ENCODE results near the gene PPP3R1. TPM values are rescaled to one million over a fixed set of nuclear protein-coding genes. Genes with fewer than 3 reads are reported as not detected.

PPP3R1 gene
- total RNA-seq, 1 donor from 2014 or later = 56.4 TPM

- Mint-ChIP-seq H3K36me3 (ENCODE audit: low read depth) (no peaks in the 10 kb centered on the region), H3K9me3 (no peaks in the 10 kb centered on the region), H3K27me3 (ENCODE audit: low read depth) (no peaks in the 10 kb centered on the region), H3K4me3 (no peak overlapping the region), H3K4me1 (no peaks in the 10 kb centered on the region), H3K27ac (ENCODE audit: unreplicated experiment) (no peak overlapping the region)
- no peak for DNase-seq (ENCODE audit: low read depth, low spot score)
- no peak for TF ChIP-seq CTCF (conservative IDR thresholded peaks at IDR 0.05)
Observed at GRCh38 chr2:68263632-68264031, 11.3 kb upstream of the PPP3R1 start.

DNA sequence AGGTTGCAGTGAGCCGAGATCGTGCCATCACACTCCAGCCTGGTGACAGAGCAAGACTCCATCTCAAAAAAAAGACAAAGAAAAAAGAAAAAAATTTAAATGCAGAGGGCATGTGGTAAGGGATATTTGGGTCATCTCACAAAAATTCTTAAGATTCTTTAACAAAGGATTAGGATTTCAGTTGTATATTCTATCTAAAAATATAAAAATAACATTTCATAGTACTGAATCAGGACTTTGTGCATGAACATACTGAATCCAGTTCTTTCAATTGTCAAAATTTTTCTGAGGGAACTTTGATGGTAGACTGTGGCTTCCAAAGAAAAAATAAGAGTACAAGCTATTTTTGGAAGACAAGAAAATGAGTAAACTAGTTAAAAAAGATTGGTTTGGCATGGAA, 6.5 kb upstream of the PPP3R1 start:
- peaks cover 21% of the 10 kb centered on the region for H3K4me1 Mint-ChIP-seq
- H3K9me3 Mint-ChIP-seq = no peaks in the 10 kb centered on the region
- DNase-seq (ENCODE audit: low read depth, low spot score) = no peak
- H3K36me3 Mint-ChIP-seq (ENCODE audit: low read depth) = no peaks in the 10 kb centered on the region
- H3K27me3 Mint-ChIP-seq (ENCODE audit: low read depth) = no peaks in the 10 kb centered on the region
- TF ChIP-seq CTCF (conservative IDR thresholded peaks at IDR 0.05) = no peak
- no peak overlapping the region for H3K27ac Mint-ChIP-seq (ENCODE audit: unreplicated experiment)
- no peak overlapping the region for H3K4me3 Mint-ChIP-seq

DNA sequence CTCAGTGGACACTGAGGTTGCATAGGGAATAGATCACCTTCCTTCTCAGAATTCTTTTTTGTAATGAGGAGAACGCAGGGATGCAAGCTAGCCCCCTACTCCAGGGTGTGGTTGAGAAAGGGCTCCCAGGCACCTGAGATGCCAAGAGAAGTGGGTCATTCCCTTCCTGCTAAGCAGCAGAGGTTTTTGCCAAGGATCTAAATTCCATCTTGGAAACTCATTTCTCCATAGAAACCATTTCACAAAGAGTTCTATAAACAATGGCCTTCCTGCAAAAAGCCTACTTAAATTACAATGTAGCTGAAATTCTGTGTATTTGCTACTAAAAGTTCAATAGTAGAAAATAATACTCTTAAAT, 3.7 kb upstream of the PPP3R1 start:
- peak overlapping the region; percentile 83 for H3K4me3 Mint-ChIP-seq
- no peak overlapping the region for H3K27ac Mint-ChIP-seq (ENCODE audit: unreplicated experiment)
- H3K9me3 Mint-ChIP-seq = no peaks in the 10 kb centered on the region
- H3K4me1 Mint-ChIP-seq = peaks cover 24% of the 10 kb centered on the region
- no peak for TF ChIP-seq CTCF (conservative IDR thresholded peaks at IDR 0.05)
- DNase-seq (ENCODE audit: low read depth, low spot score) = no peak
- no peaks in the 10 kb centered on the region for H3K27me3 Mint-ChIP-seq (ENCODE audit: low read depth)
- no peaks in the 10 kb centered on the region for H3K36me3 Mint-ChIP-seq (ENCODE audit: low read depth)

- no peaks in the 10 kb centered on the region for H3K9me3 Mint-ChIP-seq
- no peaks in the 10 kb centered on the region for H3K27me3 Mint-ChIP-seq (ENCODE audit: low read depth)
- peak overlapping the region; percentile 97 for H3K4me3 Mint-ChIP-seq
- H3K27ac Mint-ChIP-seq (ENCODE audit: unreplicated experiment) = peak overlapping the region; percentile 99
- peaks cover 38% of the 10 kb centered on the region for H3K4me1 Mint-ChIP-seq
- no peaks in the 10 kb centered on the region for H3K36me3 Mint-ChIP-seq (ENCODE audit: low read depth)
- DNase-seq (ENCODE audit: low read depth, low spot score) = no peak
- no peak for TF ChIP-seq CTCF (conservative IDR thresholded peaks at IDR 0.05)
Observed at GRCh38 chr2:68253219-68254068, 1.1 kb upstream of the PPP3R1 start.

DNA sequence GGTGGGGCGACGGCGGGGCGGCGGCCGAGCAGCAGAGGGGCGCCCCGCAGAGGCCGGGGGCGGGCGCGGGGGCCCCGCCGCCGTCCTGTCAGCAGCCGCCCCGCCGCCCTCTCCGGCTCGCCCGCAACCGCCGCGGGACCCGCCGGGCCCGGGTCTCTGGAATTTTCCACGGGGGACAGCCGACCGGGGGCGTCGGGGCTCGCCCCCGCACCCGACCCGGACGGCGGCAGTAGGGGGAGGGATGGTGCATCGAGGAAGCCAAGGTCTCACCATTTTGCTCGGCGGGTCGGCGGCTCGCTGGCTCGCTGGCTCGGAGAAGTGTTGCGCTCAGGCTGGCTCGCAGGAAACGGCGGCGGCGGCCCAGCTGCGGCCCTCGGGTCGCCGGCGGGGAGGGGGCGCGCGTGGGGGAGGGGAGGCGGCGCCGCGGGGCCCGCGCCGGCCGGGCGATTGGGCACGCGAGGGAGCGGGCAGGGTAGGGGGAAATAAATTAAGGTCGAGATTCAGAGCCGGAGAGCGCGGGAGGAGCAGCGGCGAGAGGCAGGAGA, 405 bp downstream of the PPP3R1 start:
- peak overlapping the region; percentile 89 for H3K27ac Mint-ChIP-seq (ENCODE audit: unreplicated experiment)
- no peak for TF ChIP-seq CTCF (conservative IDR thresholded peaks at IDR 0.05)
- no peaks in the 10 kb centered on the region for H3K36me3 Mint-ChIP-seq (ENCODE audit: low read depth)
- peaks cover 36% of the 10 kb centered on the region for H3K4me1 Mint-ChIP-seq
- no peaks in the 10 kb centered on the region for H3K27me3 Mint-ChIP-seq (ENCODE audit: low read depth)
- no peaks in the 10 kb centered on the region for H3K9me3 Mint-ChIP-seq
- no peak for DNase-seq (ENCODE audit: low read depth, low spot score)
- peak overlapping the region; percentile 91 for H3K4me3 Mint-ChIP-seq

Measured in neural crest cell (in vitro differentiated cells).